Urothelium cell line (cell line): ENCODE measurements around the gene LAMB3.
"Not testable (repeated sequence)": the region's sequence is repeated elsewhere in the genome, so short reads cannot be mapped to it uniquely, and the experiment has no call there.

Source experiments
- DNase-seq: peaks from one replicate; pipeline ENCODE4 v3.0.0; 2011; ENCODE audit warnings: low spot score, mixed read lengths
- FAIRE-seq: peaks from 2 replicates; lab custom pipeline; 2011; peaks lifted over from hg19 to GRCh38; lab: Jason Lieb, UNC

The LAMB3 gene

GRCh38 chr1:209652121-209652735, at the start of gene LAMB3:
LAMB3 (minus strand) TSS chr1:209652425; CDS start chr1:209650944, 1,481 bp downstream.
- peak; percentile 47 for DNase-seq
- FAIRE-seq: no peak

- DNase-seq, FAIRE-seq: not testable (repeated sequence)
Measured at GRCh38 chr1:209700686-209701085, 48.5 kb upstream of the LAMB3 start.

- DNase-seq (no peak), FAIRE-seq (no peak)
Measured at GRCh38 chr1:209697126-209697525, 44.9 kb upstream of the LAMB3 start.

GRCh38 chr1:209696673-209697072, 44.4 kb upstream of the LAMB3 start:
- FAIRE-seq (no peak), DNase-seq (no peak)

- FAIRE-seq: no peak
- peak; percentile 76 for DNase-seq
Measured at GRCh38 chr1:209692745-209693504, 40.7 kb upstream of the LAMB3 start.

GRCh38 chr1:209692296-209692695, 40.1 kb upstream of the LAMB3 start:
- no peak for FAIRE-seq
- DNase-seq: no peak

- DNase-seq: no peak
- no peak for FAIRE-seq
Measured at GRCh38 chr1:209691237-209691636, 39.0 kb upstream of the LAMB3 start.

GRCh38 chr1:209689477-209689876, 37.3 kb upstream of the LAMB3 start:
- DNase-seq (no peak), FAIRE-seq (no peak)

GRCh38 chr1:209688746-209689234, 36.6 kb upstream of the LAMB3 start:
- DNase-seq: peak; percentile 18
- no peak for FAIRE-seq

GRCh38 chr1:209686322-209686721, 34.1 kb upstream of the LAMB3 start:
- DNase-seq (no peak), FAIRE-seq (no peak)

- DNase-seq: no peak
- FAIRE-seq: no peak
Measured at GRCh38 chr1:209685821-209686220, 33.6 kb upstream of the LAMB3 start.

GRCh38 chr1:209678981-209679539, 26.8 kb upstream of the LAMB3 start:
- FAIRE-seq (no peak), DNase-seq (no peak)

GRCh38 chr1:209675565-209676154, 23.4 kb upstream of the LAMB3 start:
- DNase-seq (no peak), FAIRE-seq (no peak)

- FAIRE-seq (no peak), DNase-seq (no peak)
Measured at GRCh38 chr1:209674957-209675564, 22.8 kb upstream of the LAMB3 start, which contains the start of gene G0S2. G0S2 (plus strand) TSS chr1:209675412; CDS start chr1:209675685, 273 bp downstream.

- FAIRE-seq: no peak
Measured at GRCh38 chr1:209673631-209674417, 21.6 kb upstream of the LAMB3 start.

GRCh38 chr1:209672705-209673630, 20.7 kb upstream of the LAMB3 start:
- FAIRE-seq: no peak
- no peak for DNase-seq

More at GRCh38 chr1:209673631-209674417, 21.6 kb upstream of the LAMB3 start:
- no peak for DNase-seq

- FAIRE-seq (no peak), DNase-seq (no peak)
Measured at GRCh38 chr1:209670441-209671082, 18.3 kb upstream of the LAMB3 start.

GRCh38 chr1:209667708-209668107, 15.5 kb upstream of the LAMB3 start:
- FAIRE-seq (no peak), DNase-seq (no peak)

GRCh38 chr1:209667103-209667502, 14.9 kb upstream of the LAMB3 start:
- DNase-seq (no peak), FAIRE-seq (no peak)
